ENCODE measurements around the gene PRR30. TPM values are rescaled to one million over a fixed set of nuclear protein-coding genes. Genes with fewer than 3 reads are reported as not detected.

PRR30 gene
- total RNA-seq, 2 donors from 2014 or later, result not detected

- ATAC-seq (ENCODE audit: insufficient number of reproducible peaks, low FRiP score, low read depth), result no peak
- TF ChIP-seq CTCF (IDR thresholded peaks at IDR 0.05), result no peak
- H3K9me3 ChIP-seq, result no peaks in the 10 kb centered on the region
- H3K27ac ChIP-seq, result no peak overlapping the region
- H3K4me3 ChIP-seq, result no peak overlapping the region
- H3K27me3 ChIP-seq (replicated peaks; ENCODE audit: insufficient read depth), result no peaks in the 10 kb centered on the region
- H3K4me1 ChIP-seq (ENCODE audit: control insufficient read depth in 1 of 2, low read depth in 2 of 2), result no peaks in the 10 kb centered on the region
- no peak for DNase-seq (ENCODE audit: low spot score)
- no peaks in the 10 kb centered on the region for H3K36me3 ChIP-seq
These were observed 15.3 kb upstream of the PRR30 start for GRCh38 chr2:27154488-27154887.

GRCh38 chr2:27152796-27153464 is 13.7 kb upstream of the PRR30 start:
- DNase-seq (ENCODE audit: low spot score) (no peak), ATAC-seq (ENCODE audit: insufficient number of reproducible peaks, low FRiP score, low read depth) (no peak)
- H3K4me3 ChIP-seq, result no peak overlapping the region
- no peaks in the 10 kb centered on the region for H3K36me3 ChIP-seq
- H3K4me1 ChIP-seq (ENCODE audit: control insufficient read depth in 1 of 2, low read depth in 2 of 2), result no peaks in the 10 kb centered on the region
- no peaks in the 10 kb centered on the region for H3K9me3 ChIP-seq
- no peaks in the 10 kb centered on the region for H3K27me3 ChIP-seq (replicated peaks; ENCODE audit: insufficient read depth)
- no peak for TF ChIP-seq CTCF (IDR thresholded peaks at IDR 0.05)
- H3K27ac ChIP-seq, result no peak overlapping the region

GRCh38 chr2:27152102-27152795 is 13.0 kb upstream of the PRR30 start:
- no peak for ATAC-seq (ENCODE audit: insufficient number of reproducible peaks, low FRiP score, low read depth)
- no peaks in the 10 kb centered on the region for H3K9me3 ChIP-seq
- H3K4me3 ChIP-seq, result no peak overlapping the region
- H3K27ac ChIP-seq, result no peak overlapping the region
- H3K27me3 ChIP-seq (replicated peaks; ENCODE audit: insufficient read depth), result no peaks in the 10 kb centered on the region
- TF ChIP-seq CTCF (IDR thresholded peaks at IDR 0.05), result no peak
- no peaks in the 10 kb centered on the region for H3K4me1 ChIP-seq (ENCODE audit: control insufficient read depth in 1 of 2, low read depth in 2 of 2)
- DNase-seq (ENCODE audit: low spot score), result no peak
- no peaks in the 10 kb centered on the region for H3K36me3 ChIP-seq

- Histone ChIP-seq H3K4me3 (no peak overlapping the region), H3K4me1 (ENCODE audit: control insufficient read depth in 1 of 2, low read depth in 2 of 2) (no peaks in the 10 kb centered on the region), H3K27me3 (replicated peaks; ENCODE audit: insufficient read depth) (no peaks in the 10 kb centered on the region), H3K27ac (no peak overlapping the region), H3K36me3 (no peaks in the 10 kb centered on the region), H3K9me3 (no peaks in the 10 kb centered on the region)
- TF ChIP-seq CTCF (IDR thresholded peaks at IDR 0.05), result no peak
- DNase-seq (ENCODE audit: low spot score) (no peak), ATAC-seq (ENCODE audit: insufficient number of reproducible peaks, low FRiP score, low read depth) (no peak)
These were observed 11.5 kb upstream of the PRR30 start for GRCh38 chr2:27150639-27151230.

- no peak for ATAC-seq (ENCODE audit: insufficient number of reproducible peaks, low FRiP score, low read depth)
These were observed 10.6 kb upstream of the PRR30 start for GRCh38 chr2:27149570-27150405.

More at GRCh38 chr2:27149570-27150405, 10.6 kb upstream of the PRR30 start:
- H3K4me1 ChIP-seq (ENCODE audit: control insufficient read depth in 1 of 2, low read depth in 2 of 2), result no peaks in the 10 kb centered on the region
- no peaks in the 10 kb centered on the region for H3K27me3 ChIP-seq (replicated peaks; ENCODE audit: insufficient read depth)
- H3K36me3 ChIP-seq, result no peaks in the 10 kb centered on the region
- H3K4me3 ChIP-seq, result no peak overlapping the region
- H3K9me3 ChIP-seq, result no peaks in the 10 kb centered on the region
- H3K27ac ChIP-seq, result no peak overlapping the region
- no peak for TF ChIP-seq CTCF (IDR thresholded peaks at IDR 0.05)
- DNase-seq (ENCODE audit: low spot score), result no peak

All from thoracic aorta (tissue), 2 donors.